HG03175 (cell line): ENCODE results near the gene EPM2A.
"Not testable (repeated sequence)": the region's sequence is repeated elsewhere in the genome, so short reads cannot be mapped to it uniquely, and the experiment has no call there.

ENCODE experiments used
- ATAC-seq: cut with Tn5 transposase; IDR thresholded peaks from one replicate; pipeline ENCODE4 v1.9.1; 2021; ENCODE audit warnings: mild to moderate bottlenecking, moderate library complexity; ENCODE audit not compliant: unreplicated experiment

Gene EPM2A

DNA sequence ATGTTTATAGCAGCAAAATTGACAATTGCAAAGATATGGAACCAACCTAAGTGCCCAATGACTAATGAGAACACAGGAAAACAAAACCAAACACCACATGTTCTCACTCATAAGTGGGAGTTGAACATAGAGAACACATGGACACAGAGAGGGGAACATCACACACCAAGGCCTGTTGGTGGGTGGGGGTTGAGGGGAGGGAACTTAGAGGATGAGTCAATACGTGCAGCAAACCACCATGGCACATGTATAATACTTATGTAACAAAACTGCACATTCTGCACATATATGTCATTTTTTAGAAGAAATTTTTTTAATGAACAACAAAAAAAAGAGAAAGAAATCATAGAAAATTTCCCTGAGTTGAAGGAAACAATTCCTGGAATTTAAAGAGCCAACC is 3.9 kb downstream of the EPM2A start:
- no peak for ATAC-seq

DNA sequence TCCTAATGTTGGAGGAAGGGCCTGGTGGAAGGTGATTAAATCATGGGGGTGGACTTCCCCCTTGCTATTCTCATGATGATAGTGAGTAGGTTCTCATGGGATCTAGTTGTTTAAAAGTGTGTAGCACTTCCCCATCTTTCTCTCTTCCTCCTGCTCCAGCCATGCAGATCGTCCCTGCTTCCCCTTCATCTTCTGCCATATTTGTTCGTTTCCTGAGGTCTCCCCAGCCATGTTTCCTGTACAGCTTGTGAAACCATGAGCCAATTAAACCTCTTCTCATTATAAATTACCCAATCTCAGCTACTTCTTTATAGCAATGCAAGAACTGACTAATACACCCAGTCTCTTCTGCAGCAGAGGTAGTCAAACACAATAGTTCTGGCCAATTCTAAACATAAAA is 5.4 kb downstream of the EPM2A start:
- ATAC-seq, result no peak

DNA sequence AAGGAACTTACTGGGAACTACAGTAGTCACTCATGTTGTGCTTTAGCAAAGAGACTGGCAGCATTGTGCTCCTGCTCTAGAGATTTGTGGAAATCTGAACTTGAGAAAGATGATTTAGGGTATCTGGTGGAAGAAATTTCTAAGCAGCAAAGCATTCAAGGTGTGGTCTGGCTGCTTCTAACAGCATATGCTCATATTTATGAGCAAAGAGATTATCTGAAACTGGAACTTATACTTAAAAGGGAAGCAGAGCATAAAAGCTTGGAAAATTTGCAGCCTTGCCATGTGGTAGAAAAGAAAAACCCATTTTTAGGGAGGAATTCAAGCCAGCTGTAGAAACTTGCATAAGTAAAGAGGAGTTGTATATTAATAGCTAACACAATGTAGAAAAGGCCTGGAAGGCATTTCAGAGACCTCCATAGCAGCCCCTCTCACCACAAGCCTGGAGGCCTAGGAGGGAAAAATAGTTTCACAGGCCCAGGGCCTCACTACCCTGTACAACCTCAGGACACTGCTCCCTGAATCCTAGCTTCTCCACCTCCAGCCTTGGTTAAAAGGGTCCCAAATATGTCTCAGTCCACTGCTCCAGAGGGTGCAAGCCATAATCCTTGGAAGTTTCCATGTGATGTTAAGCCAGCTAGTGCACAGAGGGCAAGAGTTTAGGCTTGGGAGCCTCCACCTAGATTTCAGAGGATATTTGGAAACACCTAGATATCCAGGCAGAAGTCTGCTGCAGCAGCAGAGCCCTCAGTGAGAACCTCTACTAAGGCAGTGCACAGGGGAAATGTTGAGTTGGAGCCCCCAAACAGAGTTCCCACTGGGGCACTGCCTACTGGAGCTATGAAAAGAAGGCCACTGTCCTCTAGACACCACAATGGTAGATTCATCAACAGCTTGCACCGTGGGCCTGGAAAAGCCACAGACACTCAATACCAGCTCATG is 6.6 kb downstream of the EPM2A start:
- no peak for ATAC-seq

DNA sequence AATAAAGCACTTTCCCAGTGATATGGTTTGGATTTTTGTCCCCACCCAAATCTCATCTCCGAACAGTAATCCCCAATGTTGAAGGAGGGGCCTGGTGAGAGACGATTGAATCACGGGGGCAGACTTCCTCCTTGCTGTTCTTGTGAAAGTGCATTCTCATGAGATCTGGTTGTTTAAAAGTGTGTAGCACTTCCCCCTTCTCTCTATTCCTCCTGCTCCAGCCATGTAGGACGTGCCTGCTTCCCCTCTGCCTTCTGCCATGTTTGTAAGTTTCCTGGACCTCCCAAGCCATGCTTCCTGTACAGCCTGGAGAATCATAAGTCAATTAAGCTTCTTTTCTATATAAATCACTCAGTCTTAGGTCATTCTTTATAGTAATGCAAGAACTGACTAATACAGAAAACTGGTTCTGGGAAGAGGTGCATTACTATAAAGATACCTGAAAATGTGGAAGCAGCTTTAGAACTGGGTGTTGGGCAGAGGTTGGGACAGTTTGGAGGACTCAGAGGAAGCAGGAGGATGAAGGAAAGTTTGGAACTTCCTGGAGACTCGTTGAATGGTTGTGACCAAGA is 7.4 kb downstream of the EPM2A start:
- no peak for ATAC-seq

DNA sequence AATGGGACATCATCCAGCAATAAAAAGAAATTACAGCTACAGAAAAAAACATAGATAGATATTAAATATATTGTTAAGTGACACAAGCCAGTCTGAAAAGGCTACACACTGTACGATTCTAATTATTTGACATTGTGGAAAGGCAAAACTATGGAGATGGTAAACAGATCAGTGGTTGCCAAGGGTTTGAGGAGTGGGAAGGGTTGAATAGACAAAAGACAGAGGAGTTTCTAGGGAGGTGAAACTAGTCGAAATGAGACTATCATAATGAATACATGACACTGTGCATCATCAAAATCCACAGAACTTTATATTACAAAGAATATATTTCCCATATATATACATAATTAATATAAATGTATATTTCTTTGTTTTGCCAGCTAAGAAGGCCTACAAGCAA is 9.8 kb downstream of the EPM2A start:
- ATAC-seq, result no peak

DNA sequence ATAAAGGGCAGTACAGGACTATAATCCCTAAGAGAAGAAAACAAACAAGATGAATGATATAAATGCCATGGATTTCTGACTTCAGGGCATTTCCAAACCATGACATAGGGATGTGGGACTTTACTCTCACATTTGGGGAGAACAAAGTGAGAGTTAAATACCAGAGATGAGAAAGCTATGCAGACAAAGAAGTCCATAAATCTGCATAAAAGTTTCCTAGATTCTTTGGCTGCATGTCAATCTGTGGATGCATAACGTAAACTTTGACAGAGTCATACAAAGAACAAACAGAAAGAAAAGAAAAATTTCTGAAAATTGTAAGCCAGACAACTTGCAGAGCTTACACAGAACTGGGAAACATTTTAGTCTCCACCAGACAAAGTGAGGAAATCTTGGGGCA is 11.7 kb downstream of the EPM2A start:
- no peak for ATAC-seq

DNA sequence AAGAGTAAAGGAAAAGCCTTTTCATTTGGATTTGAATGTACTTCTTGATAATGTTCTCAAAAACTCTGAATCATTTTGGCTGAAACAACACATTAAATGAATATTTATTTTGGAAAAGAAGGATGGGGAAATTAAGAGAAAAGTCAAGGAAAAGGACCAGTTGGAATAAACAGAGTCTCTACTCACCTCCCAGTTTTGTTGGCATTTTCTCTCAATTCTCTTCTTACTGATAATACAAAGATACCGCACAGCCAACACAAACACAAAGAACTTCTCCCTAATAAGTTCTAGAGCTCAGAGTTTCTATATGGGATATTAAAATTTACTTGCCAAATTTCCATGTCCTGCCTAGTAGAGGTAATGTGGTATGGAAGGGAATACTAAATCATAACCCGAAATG is 13.1 kb downstream of the EPM2A start:
- ATAC-seq, result no peak

DNA sequence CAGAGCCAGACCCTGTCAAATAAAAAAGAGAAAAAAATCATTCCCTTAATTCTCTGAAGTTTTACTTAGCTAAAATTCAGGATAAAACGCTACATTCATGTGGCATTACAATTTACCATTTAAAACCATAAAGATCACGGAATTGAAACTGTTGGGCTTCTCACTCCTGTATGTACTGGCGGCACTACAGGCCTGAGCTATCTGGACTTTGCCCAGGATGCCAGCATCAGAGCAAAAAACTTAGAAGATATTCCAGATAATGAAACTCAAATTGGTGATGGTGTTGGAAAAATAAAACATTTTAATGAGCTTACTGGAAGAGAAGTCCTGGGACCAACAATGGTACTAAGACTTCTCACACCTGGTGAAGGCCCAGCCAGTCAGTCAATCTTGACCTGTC is 14.2 kb downstream of the EPM2A start:
- no peak for ATAC-seq

DNA sequence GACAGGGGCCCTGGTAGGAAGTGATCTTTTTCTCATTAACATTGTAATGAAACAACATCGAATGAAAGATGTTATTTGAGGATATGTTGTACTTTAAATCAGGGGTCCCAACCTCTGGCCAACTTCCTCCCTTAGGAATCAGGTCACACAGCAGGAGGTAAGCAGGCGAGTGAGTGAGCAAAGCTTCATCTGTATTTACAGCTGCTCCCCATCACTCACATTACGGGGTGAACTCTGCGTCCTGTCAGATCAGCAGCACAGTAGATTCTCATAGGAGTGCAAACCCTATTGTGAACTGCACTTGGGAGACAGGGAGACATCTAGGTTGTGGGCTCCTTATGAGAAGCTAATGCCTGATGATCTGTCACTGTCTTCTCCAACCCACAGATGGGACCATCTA is 19.9 kb downstream of the EPM2A start:
- ATAC-seq, result no peak

DNA sequence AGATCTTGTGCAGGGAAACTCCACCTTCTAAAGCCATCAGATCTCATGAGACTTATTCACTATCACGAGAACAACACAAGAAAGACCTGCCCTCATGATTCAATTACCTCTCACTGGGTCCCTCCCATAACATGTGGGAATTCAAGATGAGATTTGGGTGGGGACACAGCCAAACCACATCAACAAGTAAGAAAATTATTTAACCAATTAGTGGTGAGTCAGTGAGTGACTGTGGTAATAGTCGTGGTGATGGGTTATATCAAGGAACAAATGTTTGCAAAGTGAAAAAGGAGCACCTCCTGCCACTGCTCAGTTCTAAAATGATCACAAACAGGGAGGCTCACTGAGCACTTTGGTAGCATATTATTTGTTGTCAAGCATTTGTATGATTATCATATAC is 20.6 kb downstream of the EPM2A start:
- ATAC-seq, result no peak

DNA sequence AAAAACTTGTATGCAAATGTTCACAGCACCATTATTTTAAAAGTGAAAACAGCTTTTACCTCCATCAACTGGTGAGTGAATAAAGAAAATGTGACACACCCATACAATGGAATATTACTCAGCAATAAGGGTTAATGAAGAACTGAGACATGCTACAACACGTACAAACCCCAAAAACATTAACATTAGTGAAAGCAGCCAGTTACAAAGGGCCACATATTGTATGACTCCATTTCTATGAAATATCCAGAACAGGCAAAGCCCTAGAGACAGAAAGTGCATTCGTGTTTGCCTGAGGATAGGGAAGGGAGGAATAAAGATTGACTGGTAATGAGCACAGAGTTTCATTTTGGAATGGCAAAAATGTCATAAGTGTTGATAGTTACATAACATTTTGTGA is 21.5 kb downstream of the EPM2A start:
- ATAC-seq, result no peak

DNA sequence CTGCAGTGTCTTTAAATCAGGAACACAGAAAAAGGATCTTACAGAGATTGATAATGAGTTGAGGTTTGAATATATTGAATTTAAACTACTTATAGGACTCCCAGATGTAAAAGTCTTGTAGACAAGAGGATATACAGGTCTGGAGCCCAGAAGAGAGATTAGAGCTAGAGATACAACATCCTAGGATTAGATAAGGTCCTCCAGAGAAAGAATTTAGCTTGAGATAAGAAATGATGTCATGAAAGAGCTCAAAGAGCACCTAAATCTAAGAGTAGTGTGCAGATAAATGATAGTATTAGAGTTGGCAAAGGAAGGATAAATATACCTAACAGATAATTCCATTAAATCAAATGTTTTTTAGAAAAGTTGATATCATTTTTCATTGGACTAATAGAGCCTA is 23.9 kb downstream of the EPM2A start:
- no peak for ATAC-seq

DNA sequence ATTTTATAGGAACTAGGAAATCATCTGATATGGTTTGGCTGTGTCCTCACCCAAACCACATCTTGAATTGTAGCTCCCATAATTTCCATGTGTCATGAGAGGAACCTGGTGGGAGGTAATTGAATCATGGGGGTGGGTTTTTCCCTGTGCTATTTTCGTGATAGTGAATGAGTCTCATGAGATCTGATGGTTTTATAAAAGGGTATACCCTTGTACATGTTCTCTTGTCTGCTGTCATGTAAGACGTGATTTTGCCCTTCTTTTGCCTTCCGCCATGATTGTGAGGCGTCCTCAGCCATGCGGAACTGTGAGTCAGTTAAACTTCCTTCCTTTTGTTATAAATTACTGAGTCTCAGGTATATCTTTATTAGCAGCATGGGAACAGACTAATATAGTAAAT is 27.9 kb downstream of the EPM2A start:
- no peak for ATAC-seq

DNA sequence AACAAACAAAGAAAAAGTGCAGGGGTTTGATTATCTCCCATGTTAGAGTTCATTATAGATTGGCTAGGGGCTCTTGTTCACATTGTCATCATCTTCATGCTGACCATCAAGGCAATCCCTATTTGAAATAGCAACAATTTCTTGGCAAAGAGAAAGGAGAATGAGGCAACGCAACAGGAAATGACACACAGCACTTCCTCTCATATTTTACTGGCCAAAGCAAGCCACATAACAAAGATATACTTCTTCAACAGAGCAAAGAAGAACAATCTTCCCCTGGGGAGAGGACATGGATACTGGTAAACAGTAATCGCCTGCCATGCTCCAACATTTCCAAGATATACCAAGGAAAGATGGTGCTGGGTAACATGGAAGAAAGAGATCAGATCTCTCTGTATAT is 29.8 kb downstream of the EPM2A start:
- no peak for ATAC-seq

DNA sequence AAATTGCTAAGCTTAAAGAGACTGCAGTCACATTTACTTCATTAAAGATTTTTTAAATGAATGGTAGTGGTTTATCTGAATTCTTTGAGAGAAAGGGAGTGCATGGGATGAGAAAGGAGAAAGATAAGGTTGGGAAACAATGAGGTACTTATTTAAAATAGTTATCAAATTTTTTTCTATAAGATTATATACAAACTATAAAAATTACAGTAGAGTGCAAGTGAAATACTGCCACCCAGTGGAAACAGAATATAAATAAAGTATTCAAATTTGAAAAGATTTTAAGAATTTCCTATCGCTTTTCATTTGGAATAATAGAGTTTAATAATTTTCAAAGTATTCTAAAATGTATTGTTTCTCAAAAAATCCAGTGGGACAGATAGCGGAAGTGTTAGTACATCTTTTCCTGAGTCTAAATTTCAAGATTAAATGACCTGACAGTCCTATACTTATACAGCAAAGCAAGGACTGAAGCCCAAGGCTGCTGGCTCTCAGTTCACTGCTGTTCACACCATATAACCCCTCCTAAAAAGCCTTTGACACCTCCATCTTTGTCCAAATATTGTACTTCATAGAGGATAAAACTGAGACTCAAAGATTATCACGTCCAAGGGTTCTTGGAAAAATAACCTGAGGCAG is 31.1 kb downstream of the EPM2A start:
- no peak for ATAC-seq

DNA sequence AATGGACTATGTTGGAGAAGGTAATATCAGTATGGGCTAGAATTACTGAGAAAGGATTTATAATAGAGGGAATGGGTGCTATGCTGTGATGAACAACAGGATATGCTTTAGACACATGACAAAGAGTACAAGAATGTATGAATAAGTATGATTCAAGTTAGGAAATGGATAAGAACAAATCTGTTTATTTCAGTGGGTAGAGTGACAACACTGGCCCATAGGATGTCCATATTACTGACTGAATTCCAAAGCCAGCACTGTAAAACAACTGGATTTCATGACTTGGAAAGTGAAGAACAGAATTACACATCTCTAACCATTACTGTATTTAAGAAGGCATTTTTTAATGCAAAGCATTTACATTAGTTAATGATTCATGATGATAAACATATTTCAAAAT is 35.9 kb downstream of the EPM2A start:
- ATAC-seq, result no peak

DNA sequence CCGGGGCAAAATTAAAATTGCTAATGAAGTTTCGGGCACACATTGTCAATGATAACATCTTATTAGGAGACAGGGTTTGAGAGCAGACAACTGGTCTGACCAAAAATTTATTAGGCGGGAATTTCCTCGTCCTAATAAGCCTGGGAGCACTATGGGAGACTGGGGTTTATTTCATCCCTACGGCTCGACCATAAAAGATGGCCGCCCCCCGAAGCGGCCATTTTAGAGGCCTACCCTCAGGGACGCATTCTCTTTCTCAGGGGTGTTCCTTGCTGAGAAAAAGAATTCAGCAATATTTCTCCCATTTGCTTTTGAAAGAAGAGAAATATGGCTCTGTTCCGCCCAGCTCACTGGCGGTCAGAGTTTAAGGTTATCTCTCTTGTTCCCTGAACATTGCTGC is 37.9 kb downstream of the EPM2A start:
- not testable (repeated sequence) for ATAC-seq

DNA sequence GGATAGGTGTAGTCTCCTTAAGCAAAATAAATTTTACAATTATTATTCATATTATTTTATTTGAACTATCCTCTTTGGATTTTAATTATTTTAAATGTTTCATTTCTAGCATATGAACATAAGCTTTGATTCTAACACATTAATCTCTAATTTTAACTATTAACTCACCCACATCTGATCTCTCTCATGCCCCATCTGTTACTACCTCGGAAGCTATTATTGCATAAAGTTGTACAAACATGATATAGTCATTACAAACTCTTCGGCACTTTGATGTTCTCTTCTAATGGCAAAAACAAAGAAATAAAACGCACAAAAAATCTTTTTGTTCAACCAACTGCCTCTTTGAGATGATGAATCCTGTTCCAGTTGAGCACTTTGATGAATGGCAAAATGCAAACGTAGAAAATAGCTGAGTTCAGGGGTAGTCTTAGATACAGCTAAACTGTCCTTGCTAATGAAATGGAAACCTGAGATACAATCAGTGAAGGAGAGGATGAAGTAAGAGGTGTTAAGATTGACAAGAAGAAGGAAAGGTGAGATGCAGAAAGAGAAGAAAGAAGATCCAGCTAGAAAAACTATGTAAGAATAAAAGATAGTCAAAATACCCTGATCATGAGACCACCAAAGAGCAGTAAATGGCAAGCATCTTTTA is 41.1 kb downstream of the EPM2A start:
- ATAC-seq, result no peak

DNA sequence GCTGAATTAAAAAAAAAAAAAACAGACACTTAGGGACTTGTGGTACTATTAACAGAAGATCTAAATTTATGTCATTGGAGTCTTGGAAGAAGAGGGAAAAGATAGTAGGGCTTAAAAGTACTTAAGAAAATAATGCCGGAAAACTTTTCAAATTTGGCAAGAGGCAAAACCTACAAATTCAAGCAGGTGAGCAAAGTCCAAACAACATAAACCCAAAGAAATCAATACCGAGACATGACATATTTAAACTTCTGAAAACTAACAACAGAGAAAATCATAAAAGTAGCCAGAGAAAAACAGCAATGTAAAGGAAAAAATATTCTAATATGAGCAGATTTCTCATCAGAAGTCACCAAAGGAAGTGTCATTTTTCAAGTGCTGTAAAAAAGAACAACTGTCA is 44.4 kb downstream of the EPM2A start:
- no peak for ATAC-seq

DNA sequence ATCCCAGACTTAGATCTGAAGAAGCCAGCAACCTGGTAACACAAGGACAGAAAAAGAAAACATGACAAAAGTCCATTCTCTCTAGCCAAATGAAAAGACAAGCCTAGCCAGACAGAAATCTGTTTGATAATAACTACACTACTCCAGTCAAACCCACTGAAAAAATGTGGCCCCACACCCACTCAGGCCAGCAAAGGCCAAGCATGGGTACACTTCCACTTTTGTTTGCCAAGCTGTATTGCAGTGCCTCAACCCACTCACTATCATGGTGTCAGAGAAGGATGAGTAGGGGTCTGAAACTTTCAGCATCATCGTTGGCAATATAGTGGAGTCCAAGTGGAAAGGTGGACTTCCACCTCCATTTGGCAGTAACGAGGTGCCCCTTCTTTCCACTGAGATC is 45.8 kb downstream of the EPM2A start:
- no peak for ATAC-seq

DNA sequence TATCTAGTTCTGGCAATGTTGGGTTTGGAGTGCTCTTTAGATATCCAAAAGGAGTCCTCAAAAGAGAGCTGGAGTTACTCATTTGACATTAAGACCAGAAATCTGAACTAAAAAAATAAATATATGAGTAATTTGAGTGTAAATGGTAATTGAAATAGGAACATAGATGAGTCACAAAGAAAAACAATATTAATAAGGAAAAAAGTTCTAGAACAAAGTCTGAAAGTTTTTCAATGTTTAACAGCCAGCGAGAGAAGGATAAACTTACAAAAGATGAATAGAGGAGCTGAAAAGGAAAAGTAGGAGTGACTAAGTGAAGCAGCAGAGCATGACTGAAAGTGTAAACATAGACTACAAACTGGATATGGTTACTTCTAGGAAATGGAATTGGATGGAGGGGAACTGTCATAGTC is 46.8 kb downstream of the EPM2A start:
- ATAC-seq, result no peak

DNA sequence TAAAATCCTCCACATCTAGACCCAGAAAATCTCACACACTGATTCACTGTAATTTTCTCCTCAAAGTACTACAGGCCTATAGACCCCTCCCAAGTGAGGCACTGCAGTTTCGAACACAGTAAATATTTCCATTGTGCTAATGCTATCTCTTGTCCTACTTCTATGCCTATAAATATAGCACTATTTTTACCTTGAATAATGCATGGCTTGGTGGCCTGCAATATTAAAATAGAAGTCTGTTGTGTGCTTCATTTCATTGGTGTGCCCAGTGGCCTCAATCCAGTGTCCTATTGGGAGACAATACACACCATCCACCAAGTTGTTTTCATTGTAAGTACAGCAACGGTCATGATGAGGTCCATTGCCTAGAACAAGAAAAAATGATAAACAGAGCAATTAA is 49.4 kb downstream of the EPM2A start:
- ATAC-seq, result no peak
